GM12892 (cell line): Measurements from ENCODE around the gene FBXL20.

Experiments
- POLR2A ChIP-seq: IDR thresholded peaks from 2 replicates; pipeline ENCODE4 v1.6.1; 2011; ENCODE audit warnings: low read depth, low read length, control low read depth
- POLR2AphosphoS5 ChIP-seq: IDR thresholded peaks from 2 replicates; pipeline ENCODE4 v1.6.1; 2011; ENCODE audit warnings: low read depth, low read length, control low read depth
- TAF1 ChIP-seq: IDR thresholded peaks from 2 replicates; pipeline ENCODE4 v1.6.1; 2011; ENCODE audit warnings: low read depth, mild to moderate bottlenecking, control low read depth, low read length, borderline replicate concordance

- no peak for TF ChIP-seq TAF1
- TF ChIP-seq POLR2A, result no peak
- no peak for TF ChIP-seq POLR2AphosphoS5
Measured at GRCh38 chr17:39304188-39304587, 97.2 kb downstream of the FBXL20 start.
